ENCODE measurements around the gene RASAL2. TPM values are rescaled to one million over a fixed set of nuclear protein-coding genes. Genes with fewer than 3 reads are reported as not detected.

Gene RASAL2
- total and polyA plus RNA-seq, 12 donors = 2.4 to 31.5 (median 15.0) TPM

DNA sequence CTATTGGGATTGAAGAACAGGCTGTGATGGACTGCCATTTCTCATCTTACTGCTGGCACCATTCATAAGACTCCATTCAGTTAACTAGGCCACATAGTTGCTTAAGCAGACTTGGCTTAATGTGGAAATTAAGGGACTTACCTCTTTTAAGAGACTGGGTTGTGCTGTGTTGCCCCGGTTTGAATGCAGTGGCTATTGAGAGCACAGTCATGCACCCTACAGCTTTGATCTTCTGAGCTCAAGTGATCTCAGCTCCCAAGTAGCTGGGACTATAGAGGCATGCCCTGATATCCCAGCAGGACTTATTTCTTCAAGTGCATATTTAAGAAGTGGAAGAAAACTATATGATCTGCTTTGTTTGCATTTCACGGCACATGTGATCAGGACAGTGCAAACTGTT lies 181.1 kb downstream of the RASAL2 start:
- no peak overlapping the region for H3K4me3 ChIP-seq
- TF ChIP-seq, protein P1, sequence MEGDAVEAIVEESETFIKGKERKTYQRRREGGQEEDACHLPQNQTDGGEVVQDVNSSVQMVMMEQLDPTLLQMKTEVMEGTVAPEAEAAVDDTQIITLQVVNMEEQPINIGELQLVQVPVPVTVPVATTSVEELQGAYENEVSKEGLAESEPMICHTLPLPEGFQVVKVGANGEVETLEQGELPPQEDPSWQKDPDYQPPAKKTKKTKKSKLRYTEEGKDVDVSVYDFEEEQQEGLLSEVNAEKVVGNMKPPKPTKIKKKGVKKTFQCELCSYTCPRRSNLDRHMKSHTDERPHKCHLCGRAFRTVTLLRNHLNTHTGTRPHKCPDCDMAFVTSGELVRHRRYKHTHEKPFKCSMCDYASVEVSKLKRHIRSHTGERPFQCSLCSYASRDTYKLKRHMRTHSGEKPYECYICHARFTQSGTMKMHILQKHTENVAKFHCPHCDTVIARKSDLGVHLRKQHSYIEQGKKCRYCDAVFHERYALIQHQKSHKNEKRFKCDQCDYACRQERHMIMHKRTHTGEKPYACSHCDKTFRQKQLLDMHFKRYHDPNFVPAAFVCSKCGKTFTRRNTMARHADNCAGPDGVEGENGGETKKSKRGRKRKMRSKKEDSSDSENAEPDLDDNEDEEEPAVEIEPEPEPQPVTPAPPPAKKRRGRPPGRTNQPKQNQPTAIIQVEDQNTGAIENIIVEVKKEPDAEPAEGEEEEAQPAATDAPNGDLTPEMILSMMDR (IDR thresholded peaks at IDR 0.05) = no peak
- TF ChIP-seq POLR2A (IDR thresholded peaks at IDR 0.05) = no peak
- peaks cover 0 to 5% (median 0%) of the 10 kb centered on the region in 3 donors for H3K9me3 ChIP-seq (replicated peaks in 1 of 3)
- no peaks in the 10 kb centered on the region for H3K4me1 ChIP-seq (replicated peaks in 1 of 2)
- intact Hi-C loops (cut with DNase I) = loop anchor here in 1 of 2 donors (10.0 kb wide), 1 partner anchor 50 kb away; no protein-coding TSS in a partner anchor
- no peak overlapping the region for H3K27ac ChIP-seq
- no peaks in the 10 kb centered on the region for H3K27me3 ChIP-seq
- H3K36me3 ChIP-seq (replicated peaks in 1 of 2) = no peaks in the 10 kb centered on the region
- 87 to 100% (median 94%) methylated on average over 2 of the region's 2 CpGs for WGBS, 4 donors
- no peak for DNase-seq

DNA sequence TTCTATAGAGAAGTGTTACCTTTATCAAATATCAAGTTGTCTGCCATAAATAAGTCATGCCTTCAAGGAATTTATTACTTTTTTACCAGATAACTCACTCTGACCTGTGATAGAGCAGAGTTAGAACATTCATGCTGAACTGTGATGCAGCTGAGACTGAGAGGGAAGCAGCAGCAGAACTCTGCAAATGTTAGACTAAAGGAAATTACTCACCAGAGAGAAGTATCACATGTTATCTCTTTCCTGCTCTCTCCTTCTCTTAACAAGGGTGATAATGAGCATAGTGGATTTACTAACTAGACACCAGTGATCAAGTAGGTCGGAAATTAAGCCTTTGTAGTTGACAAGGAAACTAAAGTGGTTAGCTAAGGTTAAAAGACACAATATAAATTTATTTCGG lies 181.6 kb downstream of the RASAL2 start:
- H3K4me3 ChIP-seq = no peak overlapping the region
- peaks cover 0 to 5% (median 0%) of the 10 kb centered on the region in 3 donors for H3K9me3 ChIP-seq (replicated peaks in 1 of 3)
- H3K27ac ChIP-seq = no peak overlapping the region
- H3K36me3 ChIP-seq (replicated peaks in 1 of 2) = no peaks in the 10 kb centered on the region
- no peaks in the 10 kb centered on the region for H3K4me1 ChIP-seq (replicated peaks in 1 of 2)
- no peak for TF ChIP-seq POLR2A (IDR thresholded peaks at IDR 0.05)
- TF ChIP-seq, protein P1 (IDR thresholded peaks at IDR 0.05) = no peak
- no peak for DNase-seq
- WGBS, 4 donors = 83 to 88% (median 86%) methylated on average over 2 of the region's 2 CpGs
- intact Hi-C loops (cut with DNase I) = loop anchor here in 1 of 2 donors (10.0 kb wide), 1 partner anchor 51 kb away; no protein-coding TSS in a partner anchor
- no peaks in the 10 kb centered on the region for H3K27me3 ChIP-seq

DNA sequence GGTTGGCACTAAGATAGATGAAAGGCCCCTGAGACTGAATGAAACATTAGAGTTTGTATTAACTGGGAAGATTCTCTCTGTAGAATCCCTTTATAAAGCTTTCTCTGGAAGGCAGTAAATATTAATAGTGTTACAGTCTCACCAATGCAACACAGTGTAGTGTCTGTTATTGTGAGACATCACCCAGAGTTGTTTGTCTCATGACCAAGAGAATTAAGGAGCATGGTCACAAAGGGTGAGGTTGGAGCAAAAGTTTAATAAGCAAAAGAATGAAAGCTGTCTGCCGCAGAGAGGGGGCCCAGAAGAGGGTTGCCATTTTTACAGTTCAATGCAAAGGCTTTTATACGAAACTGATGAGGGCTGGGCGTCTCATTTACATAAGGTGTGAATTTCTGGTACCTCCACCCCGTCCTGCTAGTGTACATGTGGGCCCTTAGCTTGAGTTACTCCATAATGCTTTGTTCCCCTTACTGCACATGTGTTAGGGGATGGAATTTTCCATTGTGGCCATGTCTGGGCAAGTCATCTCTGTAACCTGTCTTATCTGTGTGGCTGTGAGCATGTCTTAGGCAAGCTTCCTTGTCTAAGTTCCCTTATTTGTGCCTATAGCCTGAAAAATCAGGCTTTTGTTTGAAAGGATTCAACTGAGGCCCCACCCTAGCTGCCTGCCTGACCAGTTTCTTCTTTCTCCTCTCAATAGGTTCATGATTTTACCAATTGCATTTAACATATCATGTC lies 184.1 kb downstream of the RASAL2 start:
- no peak for DNase-seq
- no peak overlapping the region for H3K27ac ChIP-seq
- no peaks in the 10 kb centered on the region for H3K27me3 ChIP-seq
- intact Hi-C loops (cut with DNase I) = loop anchor here in 1 of 2 donors (10.0 kb wide), 1 partner anchor 53 kb away; no protein-coding TSS in a partner anchor
- H3K36me3 ChIP-seq (replicated peaks in 1 of 2) = no peaks in the 10 kb centered on the region
- H3K4me1 ChIP-seq (replicated peaks in 1 of 2) = peaks cover 0 to 3% of the 10 kb centered on the region in 2 donors
- H3K9me3 ChIP-seq (replicated peaks in 1 of 3) = peaks cover 0 to 5% (median 0%) of the 10 kb centered on the region in 3 donors
- WGBS, 4 donors = 89 to 96% (median 94%) methylated on average over 4 of the region's 4 CpGs
- no peak overlapping the region for H3K4me3 ChIP-seq
- TF ChIP-seq, protein P1 (IDR thresholded peaks at IDR 0.05) = no peak
- no peak for TF ChIP-seq POLR2A (IDR thresholded peaks at IDR 0.05)

DNA sequence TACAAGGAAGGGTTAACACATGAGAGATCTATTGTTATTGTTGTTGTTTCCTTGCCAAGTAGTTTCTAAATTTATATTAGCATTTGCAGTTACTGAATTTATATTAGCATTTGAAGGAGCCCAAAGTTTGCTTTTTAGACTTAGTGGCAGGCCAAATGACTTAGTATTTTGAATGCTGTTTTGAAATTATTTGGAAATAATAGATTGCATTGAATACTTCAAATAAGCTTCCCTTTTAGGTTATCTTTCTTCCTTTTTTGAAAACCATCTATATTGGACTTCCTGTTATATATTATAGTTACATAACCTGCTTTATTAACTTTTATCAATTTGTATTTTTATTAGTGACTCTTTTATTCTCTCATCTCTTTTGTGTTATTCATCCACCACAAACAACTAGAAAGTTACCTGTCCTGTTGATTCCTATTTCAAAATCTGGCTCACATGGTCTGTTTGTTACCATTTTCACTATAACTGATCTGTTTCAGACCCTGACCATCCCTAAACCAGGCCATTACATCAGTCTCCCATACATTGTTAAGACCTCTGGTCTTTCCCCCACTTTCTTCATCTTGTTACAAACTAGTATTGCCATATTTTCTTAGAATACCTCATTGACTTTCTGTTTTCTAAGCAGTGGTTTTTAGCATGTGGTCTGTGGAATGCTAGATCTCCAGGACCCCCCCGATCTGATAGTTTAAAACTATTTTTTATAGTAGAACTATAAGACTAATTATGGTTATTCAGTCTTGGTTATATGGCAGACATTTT lies 185.2 kb downstream of the RASAL2 start:
- Histone ChIP-seq H3K27me3 (no peaks in the 10 kb centered on the region), H3K9me3 (replicated peaks in 1 of 3) (peaks cover 0 to 5% (median 0%) of the 10 kb centered on the region in 3 donors), H3K4me1 (replicated peaks in 1 of 2) (peaks cover 0 to 7% of the 10 kb centered on the region in 2 donors), H3K27ac (no peak overlapping the region), H3K36me3 (replicated peaks in 1 of 2) (no peaks in the 10 kb centered on the region), H3K4me3 (no peak overlapping the region)
- intact Hi-C loops (cut with DNase I) = loop anchor here in 1 of 2 donors (10.0 kb wide), 1 partner anchor 54 kb away; no protein-coding TSS in a partner anchor
- no peak for DNase-seq
- no peak for TF ChIP-seq POLR2A (IDR thresholded peaks at IDR 0.05)
- TF ChIP-seq, protein P1 (IDR thresholded peaks at IDR 0.05) = no peak
- 84 to 96% (median 86%) methylated on average over 1 of the region's 1 CpG for WGBS, 4 donors

All from adrenal gland (tissue), 12 donors.